ENCODE results near the gene ANKRD33B. TPM values are rescaled to one million over a fixed set of nuclear protein-coding genes. Genes with fewer than 3 reads are reported as not detected.

The ANKRD33B gene
- total and polyA plus RNA-seq, 9 of the 15 experiments (the other 6 are each of a cell fraction or from before 2014, with no cell fraction given) = 0.10 to 1.7 (median 0.40) TPM

GRCh38 chr5:10592601-10593000 lies 28.7 kb downstream of the ANKRD33B start:
- ChIA-PET POLR2A (interaction anchor here (0.6 to 1.6 kb wide), 4 partner anchors 8 to 29 kb away, joined by 3 to 5 read pairs (median 4); partner anchors contain the start of gene ANKRD33B), CTCF (ENCODE audit: low intra/inter-chr PET ratio) (no interaction called here)
- H3K9me1 ChIP-seq (ENCODE audit: control insufficient read depth, insufficient read depth, low read length) = peaks cover 3% of the 10 kb centered on the region
- H3K9ac ChIP-seq (ENCODE audit: insufficient read depth in 1 of 2, low read depth in 2 of 2, low read length in 2 of 2) = no peak overlapping the region
- peaks cover 41 to 51% of the 10 kb centered on the region in 2 experiments for H3K4me1 ChIP-seq (replicated peaks in 1 of 2; ENCODE audit: control insufficient read depth in 2 of 2, insufficient read depth in 2 of 2, low read length in 2 of 2)
- no peaks in the 10 kb centered on the region for H3K36me3 ChIP-seq (ENCODE audit: control insufficient read depth, insufficient read depth, low read length)
- no peaks in the 10 kb centered on the region for H4K20me1 ChIP-seq (replicated peaks; ENCODE audit: control insufficient read depth, insufficient read depth, low read length)
- H3K27me3 ChIP-seq (ENCODE audit: control insufficient read depth in 2 of 2, insufficient read depth in 2 of 2, low read length in 2 of 2) = no peaks in the 10 kb centered on the region
- no peak for ATAC-seq
- H3K27ac ChIP-seq (ENCODE audit: extremely low read depth, low read depth, low read length) = no peak overlapping the region
- no peak overlapping the region for H2AFZ ChIP-seq (ENCODE audit: low read depth, low read length)
- no peak for FAIRE-seq
- H3K9me3 ChIP-seq (replicated peaks; ENCODE audit: control insufficient read depth, insufficient read depth, low read depth, low read length) = no peaks in the 10 kb centered on the region
- DNase-seq (ENCODE audit: extremely low read depth in 1 of 4, low spot score in 3 of 4) = no peak
- no peak overlapping the region for H3K4me2 ChIP-seq (ENCODE audit: insufficient read depth, low read length)
- no peaks in the 10 kb centered on the region for H3K79me2 ChIP-seq (ENCODE audit: control insufficient read depth, insufficient read depth, low read length)
- TF ChIP-seq DACH1 (IDR thresholded peaks at IDR 0.05; ENCODE audit: partially characterized antibody) (no peak), MAFF (IDR thresholded peaks at IDR 0.05; ENCODE audit: low read length) (peak; percentile 89), KDM4B (IDR thresholded peaks at IDR 0.05; ENCODE audit: borderline replicate concordance in 2 of 2, low read depth in 1 of 2) (no peak), MAFG (tag; conservative IDR thresholded peaks at IDR 0.05) (peak; percentile 94), C11orf30 (IDR thresholded peaks at IDR 0.05; ENCODE audit: low read depth) (peak; percentile 96), ZNF316 (IDR thresholded peaks at IDR 0.05) (peak; percentile 98), ZNF282 (CRISPR knock-in tag; IDR thresholded peaks at IDR 0.05) (no peak), MAFK (IDR thresholded peaks at IDR 0.05; ENCODE audit: low read length) (peak; percentile 88)
- BruUV-seq (replicated peaks) = no TSS peak
- in situ Hi-C loops (cut with MboI) = no loop called here
- no peak overlapping the region for H3K4me3 ChIP-seq
- intact Hi-C loops (cut with micrococcal nuclease) = no loop called here

Data from K562 (cell line).